GM12878 (cell line): ENCODE measurements around the gene AKAP13. TPM values are rescaled to one million over a fixed set of nuclear protein-coding genes. Genes with fewer than 3 reads are reported as not detected.

Experiments
- ATAC-seq: fragments of 200-7000 bp; cut with Tn5 transposase; 3 replicates; pipeline ENCODE4 v1.9.1; 2020; ENCODE audit warnings: mild to moderate bottlenecking, moderate library complexity
- BruUV-seq: library from RNA; stranded (reverse); fragments of 400-500 nt; replicated peaks from 2 replicates; lab custom pipeline; 2021; lab: Mats Ljungman, UMichigan
- CTCF ChIA-PET: fragments of 300-600 bp; sonication (Branson Sonifier 250); formaldehyde crosslinking; extraction: SDS; loops from one replicate; lab custom pipeline; 2021; ENCODE audit warnings: inconsistent platforms; lab: Yijun Ruan, JAX
- POLR2A ChIA-PET: fragments of 350-600 bp; formaldehyde crosslinking; extraction: SDS; loops from one replicate; lab custom pipeline; 2021; ENCODE audit warnings: inconsistent platforms; lab: Charles Lee
- RAD21 ChIA-PET: fragments of 300-600 bp; sonication (Branson Sonifier 250); formaldehyde crosslinking; loops from one replicate; lab custom pipeline; 2023; ENCODE audit warnings: antibody characterized with exemption; ENCODE audit not compliant: unreplicated experiment; lab: Charles Lee
- SMC1A ChIA-PET: fragments of 300-600 bp; sonication (Branson Sonifier 250); formaldehyde crosslinking; loops from one replicate; lab custom pipeline; 2023; ENCODE audit not compliant: unreplicated experiment, uncharacterized antibody; lab: Charles Lee
- DNase-seq: peaks from one replicate; pipeline ENCODE4 v3.0.0-alpha.2; 2011; ENCODE audit warnings: low read depth, low spot score
- FAIRE-seq: peaks from 3 replicates; lab custom pipeline; 2011; peaks lifted over from hg19 to GRCh38; lab: Jason Lieb, UNC
- H2AFZ ChIP-seq: 2 replicates; pipeline ENCODE4 v1.6.0; 2011; ENCODE audit warnings: low read depth, low read length, control low read depth; ENCODE audit not compliant: control insufficient read depth
- H3K27ac ChIP-seq: 2 replicates; pipeline ENCODE4 v1.5.1; 2011; ENCODE audit warnings: control low read depth; ENCODE audit not compliant: control insufficient read depth, insufficient read depth
- H3K27me3 ChIP-seq, 2 experiments: replicated peaks in 1 of 2; 2 replicates each; pipeline versions ENCODE4 v1.6.0 to v1.6.1; 2011; ENCODE audit warnings: low read length in 1 of 2; ENCODE audit not compliant: control insufficient read depth in 2 of 2, insufficient read depth in 2 of 2
- H3K36me3 ChIP-seq, 2 experiments: 2 replicates each; pipeline ENCODE4 v1.5.1; 2011; ENCODE audit warnings: low read length in 1 of 2; ENCODE audit not compliant: control insufficient read depth in 2 of 2, insufficient read depth in 2 of 2
- H3K4me1 ChIP-seq: 2 replicates; pipeline ENCODE4 v1.6.1; 2011; ENCODE audit warnings: mild to moderate bottlenecking, low read length, moderate library complexity, mixed read lengths; ENCODE audit not compliant: control insufficient read depth, insufficient read depth
- H3K4me2 ChIP-seq: 2 replicates; pipeline ENCODE4 v1.6.0; 2011; ENCODE audit warnings: control low read depth; ENCODE audit not compliant: control insufficient read depth, insufficient read depth
- H3K4me3 ChIP-seq: fragments of 200-600 bp; sonication (generic); 2 replicates; pipeline ENCODE4 v1.5.1; 2016
- H3K79me2 ChIP-seq: 2 replicates; pipeline ENCODE4 v1.6.0; 2011; ENCODE audit warnings: low read length; ENCODE audit not compliant: control insufficient read depth, insufficient read depth
- H3K9ac ChIP-seq: 2 replicates; pipeline ENCODE4 v1.8.0; 2011; ENCODE audit warnings: low read length, control low read depth, mixed read lengths; ENCODE audit not compliant: control insufficient read depth, insufficient read depth
- H3K9me3 ChIP-seq: replicated peaks from 3 replicates; pipeline ENCODE4 v1.5.1; 2011; ENCODE audit warnings: mild to moderate bottlenecking, low read length; ENCODE audit not compliant: control insufficient read depth, insufficient read depth
- H4K20me1 ChIP-seq: 2 replicates; pipeline ENCODE4 v1.6.0; 2011; ENCODE audit not compliant: control insufficient read depth, insufficient read depth
- BCLAF1 ChIP-seq: fragments of 450-650 bp; IDR thresholded peaks from 2 replicates; pipeline ENCODE4 v1.6.1; 2017; ENCODE audit warnings: antibody characterized with exemption, mild to moderate bottlenecking, moderate library complexity
- POLR2A ChIP-seq: IDR thresholded peaks from 2 replicates; pipeline ENCODE4 v1.6.1; 2011; ENCODE audit warnings: low read depth, mild to moderate bottlenecking, low read length
- WGBS: methylation state at CpG from one replicate; pipeline ENCODE4 v1.1.6; 2016; ENCODE audit warnings: low lambda C conversion rate; ENCODE audit not compliant: insufficient replicate concordance, insufficient coverage; ENCODE audit errors: missing lambda C conversion rate; 5-methylcytosine and 5-hydroxymethylcytosine counted together
- in situ Hi-C: fragments of 300-500 bp; cut with MboI; formaldehyde crosslinking; loops from 9 replicates; pipeline ENCODE4 v1.14.3; 2018; ENCODE audit warnings: mixed read lengths
- intact Hi-C: fragments of 100-400 bp; cut with micrococcal nuclease; formaldehyde crosslinking; loops from one replicate; pipeline ENCODE4 v1.14.2; 2022; ENCODE audit not compliant: unreplicated experiment
- polyA plus RNA-seq, 11 experiments: library from polyadenylated mRNA; depleted of rRNA in 4 of 11; unstranded in 6 of 11; stranded (reverse) in 5 of 11; fragments of >200 nt; fragmentation: Nextera tagmentation in 4 of 11; fragmentation: Illumina TruSeq in 1 of 11; extraction: Ambion mirVana in 4 of 11; extraction: Trizol in 1 of 11; gene quantifications; 1 replicate in 1 of 11; 2 replicates in 10 of 11; pipeline versions ENCODE4 v1.2.1 to v1.2.3, GENCODE V29; 2011 to 2016; ENCODE audit warnings: inconsistent platforms in 2 of 11, missing spikeins in 2 of 11, low read depth in 1 of 11
- total RNA-seq, 4 experiments: library from RNA; depleted of rRNA in 3 of 4; stranded (reverse); fragments of >200 nt in 3 of 4; fragmentation: Illumina TruSeq in 1 of 4; extraction: Trizol in 1 of 4; gene quantifications; 2 replicates each; pipeline versions ENCODE4 v1.2.1 to v1.2.3, GENCODE V29; 2013 to 2021

AKAP13 gene
- total and polyA plus RNA-seq, 10 of the 15 experiments (the other 5 are each of a cell fraction or from before 2014, with no cell fraction given): 14.4 to 74.9 (median 55.1) TPM

DNA sequence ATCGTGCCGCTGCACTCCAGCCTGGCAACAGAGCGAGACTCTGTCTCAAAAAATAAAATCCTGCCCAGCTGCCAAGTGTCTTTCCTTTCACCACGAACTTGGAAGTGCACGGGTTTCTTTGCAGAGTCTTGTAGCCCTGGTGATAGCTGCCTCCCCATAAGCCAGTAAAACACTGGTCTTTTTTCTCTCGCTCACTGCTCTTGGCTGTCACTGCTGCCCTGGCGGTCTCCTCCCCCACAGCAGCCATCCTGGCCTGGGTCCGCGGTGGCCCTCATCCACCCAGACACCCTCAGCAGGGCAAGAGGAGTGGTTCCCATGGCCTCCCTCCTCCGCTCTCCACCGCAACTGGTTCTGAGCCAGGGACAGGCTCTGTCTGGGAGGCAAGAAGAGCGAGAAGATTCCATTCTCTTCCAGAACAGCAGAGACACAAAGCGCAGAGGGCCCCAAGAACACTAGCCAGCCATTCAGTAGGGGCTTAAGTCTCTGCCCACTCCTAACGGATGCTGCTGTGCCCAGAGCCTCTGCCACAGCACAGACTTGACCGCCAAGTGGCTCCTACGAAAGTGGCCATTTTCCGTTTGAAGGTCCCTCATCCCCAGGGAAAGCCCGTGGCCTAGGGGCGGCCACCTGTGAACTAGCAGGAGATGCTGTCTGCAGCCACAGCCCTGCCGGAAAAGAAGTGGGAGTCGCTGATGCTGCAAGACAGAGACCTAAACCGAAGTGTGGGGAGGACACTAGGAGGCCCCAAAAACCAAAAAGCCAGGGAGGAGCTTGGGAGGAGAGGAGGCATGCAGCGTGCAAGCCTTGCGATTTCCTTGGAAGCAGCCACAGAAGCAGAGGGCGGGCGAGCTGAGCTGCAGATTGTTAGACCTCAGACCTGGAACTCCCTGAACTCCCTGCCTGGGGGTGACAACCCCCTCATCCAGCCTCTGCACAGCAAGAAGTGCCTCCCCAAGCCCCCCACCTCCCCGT lies 370.2 kb downstream of the AKAP13 start:
- no peak overlapping the region for H3K4me2 ChIP-seq
- ATAC-seq (peak; percentile 20), FAIRE-seq (no peak), DNase-seq (no peak)
- H3K4me1 ChIP-seq: no peaks in the 10 kb centered on the region
- ChIA-PET POLR2A (no interaction called here), CTCF (interaction anchor here (1.5 to 1.6 kb wide), 2 partner anchors 11 to 21 kb away, joined by 3 to 4 read pairs; no protein-coding TSS in a partner anchor), SMC1A (interaction anchor here (1.0 kb wide), 1 partner anchor 10 kb away, joined by 3 read pairs; no protein-coding TSS in a partner anchor), RAD21 (no interaction called here)
- no peaks in the 10 kb centered on the region for H4K20me1 ChIP-seq
- no peak overlapping the region for H2AFZ ChIP-seq
- TF ChIP-seq BCLAF1 (no peak), POLR2A (peak; percentile 55)
- H3K4me3 ChIP-seq: no peak overlapping the region
- WGBS: 71% methylated on average over 26 of the region's 27 CpGs
- intact Hi-C loops: loop anchor here (5.0 kb wide), 1 partner anchor 92 kb away; no protein-coding TSS in a partner anchor
- BruUV-seq: no TSS peak
- H3K9ac ChIP-seq: no peak overlapping the region
- in situ Hi-C loops: no loop called here
- no peaks in the 10 kb centered on the region for H3K27me3 ChIP-seq
- peaks cover 8 to 12% of the 10 kb centered on the region in 2 experiments for H3K36me3 ChIP-seq
- no peaks in the 10 kb centered on the region for H3K79me2 ChIP-seq
- no peaks in the 10 kb centered on the region for H3K9me3 ChIP-seq
- H3K27ac ChIP-seq: no peak overlapping the region
